Panc1 (cell line): ENCODE results near the gene BBX. TPM values are rescaled to one million over a fixed set of nuclear protein-coding genes. Genes with fewer than 3 reads are reported as not detected.

Experiments
- ATAC-seq: fragments of 200-7000 bp; cut with Tn5 transposase; 2 replicates; pipeline ENCODE4 v1.9.1; 2020; ENCODE audit warnings: mild to moderate bottlenecking, moderate library complexity
- Bru-seq: library from RNA; stranded (reverse); fragments of 400-500 nt; gene quantifications from one replicate; lab custom pipeline; 2021; lab: Mats Ljungman, UMichigan
- BruChase-seq, 2 experiments: library from RNA; stranded (reverse); fragments of 400-500 nt; gene quantifications; one replicate each; lab custom pipeline; 2021; lab: Mats Ljungman, UMichigan
- BruUV-seq: library from RNA; stranded (reverse); fragments of 400-500 nt; replicated peaks from 2 replicates; lab custom pipeline; 2021; lab: Mats Ljungman, UMichigan
- CTCF ChIA-PET: fragments of 300-600 bp; sonication (Branson Sonifier 250); formaldehyde crosslinking; loops from one replicate; lab custom pipeline; 2022; ENCODE audit warnings: antibody characterized with exemption; lab: Charles Lee
- POLR2A ChIA-PET: fragments of 300-600 bp; sonication (Branson Sonifier 250); formaldehyde crosslinking; loops from one replicate; lab custom pipeline; 2022; ENCODE audit warnings: antibody characterized with exemption; lab: Charles Lee
- DNase-seq: peaks from one replicate; pipeline ENCODE4 v3.0.0-alpha.2; 2010; ENCODE audit warnings: low read depth, low spot score
- H3K27ac ChIP-seq: 2 replicates; pipeline ENCODE4 v1.5.1; 2011; ENCODE audit warnings: mild to moderate bottlenecking, low read length, inconsistent platforms
- H3K27me3 ChIP-seq: fragments of 200-500 bp; sonication (Bioruptor generic); 2 replicates; pipeline ENCODE4 v1.6.0; 2014; ENCODE audit warnings: low read length, inconsistent platforms; ENCODE audit not compliant: control insufficient read depth, insufficient read depth
- H3K36me3 ChIP-seq: fragments of 200-500 bp; sonication (Bioruptor generic); 2 replicates; pipeline ENCODE4 v1.5.1; 2014; ENCODE audit warnings: inconsistent platforms, mild to moderate bottlenecking, low read length, moderate library complexity; ENCODE audit not compliant: control insufficient read depth, insufficient read depth
- H3K4me1 ChIP-seq: 2 replicates; pipeline ENCODE4 v1.5.1; 2011; ENCODE audit warnings: inconsistent platforms, mild to moderate bottlenecking, low read length, moderate library complexity; ENCODE audit not compliant: control insufficient read depth, insufficient read depth
- H3K4me3 ChIP-seq, 2 experiments: 2 replicates each; pipeline ENCODE4 v1.5.1; 2011 to 2012; ENCODE audit warnings: low read depth in 2 of 2, low read length in 2 of 2, mild to moderate bottlenecking in 2 of 2, inconsistent platforms in 1 of 2, moderate library complexity in 1 of 2
- H3K9me3 ChIP-seq: fragments of 200-500 bp; sonication (Bioruptor generic); 2 replicates; pipeline ENCODE4 v1.5.1; 2014; ENCODE audit warnings: low read depth, mild to moderate bottlenecking, inconsistent platforms, low read length, moderate library complexity; ENCODE audit not compliant: control insufficient read depth, insufficient read depth
- POLR2AphosphoS5 ChIP-seq: IDR thresholded peaks from 2 replicates; pipeline ENCODE4 v1.6.1; 2012; ENCODE audit warnings: mild to moderate bottlenecking, low read depth, low read length, moderate library complexity
- SIN3A ChIP-seq: IDR thresholded peaks from 2 replicates; pipeline ENCODE4 v1.6.1; 2012; ENCODE audit warnings: low read depth, mild to moderate bottlenecking, low read length, moderate library complexity, borderline replicate concordance; ENCODE audit not compliant: insufficient read depth
- TCF7L2 ChIP-seq: IDR thresholded peaks from 2 replicates; pipeline ENCODE4 v1.6.1; 2011; ENCODE audit warnings: mild to moderate bottlenecking, low read depth, low read length, inconsistent platforms
- in situ Hi-C: cut with HindIII; loops from 2 replicates; pipeline ENCODE4 v1.10.0; 2016; ENCODE audit warnings: low sequenced_read_pairs, low pct_unique_long_range_greater_than_20kb
- intact Hi-C: fragments of 100-400 bp; cut with micrococcal nuclease; formaldehyde crosslinking; loops from one replicate; pipeline ENCODE4 v1.10.0; 2022; ENCODE audit not compliant: unreplicated experiment
- long read RNA-seq: library from polyadenylated mRNA; unstranded; transcript quantifications from one replicate; pipeline ENCODE4 v2.0.0, GENCODE V29; 2021; ENCODE audit not compliant: unreplicated experiment
- polyA plus RNA-seq: library from polyadenylated mRNA; unstranded; fragments of >200 nt; gene quantifications from one replicate; pipeline ENCODE4 v1.2.1, GENCODE V29; 2012; ENCODE audit warnings: missing spikeins; ENCODE audit not compliant: insufficient read length
- total RNA-seq: library from RNA; stranded (reverse); gene quantifications from one replicate; pipeline ENCODE4 v1.2.1, GENCODE V29; 2021; ENCODE audit not compliant: unreplicated experiment
- TF ChIP-seq, protein P1 (sequence below): fragments of 450-650 bp; IDR thresholded peaks from 2 replicates; pipeline ENCODE4 v1.5.1; 2017; ENCODE audit warnings: mild to moderate bottlenecking
- TF ChIP-seq, protein P2 (sequence below), 2 experiments: IDR thresholded peaks; 2 replicates each; pipeline ENCODE4 v1.6.1; 2011 to 2012; ENCODE audit warnings: low read depth in 2 of 2, control low read depth in 1 of 2, low read length in 1 of 2, mild to moderate bottlenecking in 1 of 2, moderate library complexity in 1 of 2; ENCODE audit not compliant: insufficient read depth in 1 of 2

BBX gene
- total RNA-seq, result 28.5 TPM
- 14.8 TPM for polyA plus RNA-seq
- Bru-seq, nascent RNA, result percentile 74 among the genes with signal in this experiment
- percentile 61 among the genes with signal in this experiment for BruChase-seq, experiment 1, labeled RNA remaining after a 2-hour chase
- percentile 72 among the genes with signal in this experiment for BruChase-seq, experiment 2, labeled RNA remaining after a 6-hour chase
- long read RNA-seq, full-length matches to known transcripts, result 4 of 53 reads
- long read RNA-seq, partial matches to known transcripts, result 26 of 53 reads
- long read RNA-seq, other reads (novel, unspliced or antisense), result 23 of 53 reads

DNA sequence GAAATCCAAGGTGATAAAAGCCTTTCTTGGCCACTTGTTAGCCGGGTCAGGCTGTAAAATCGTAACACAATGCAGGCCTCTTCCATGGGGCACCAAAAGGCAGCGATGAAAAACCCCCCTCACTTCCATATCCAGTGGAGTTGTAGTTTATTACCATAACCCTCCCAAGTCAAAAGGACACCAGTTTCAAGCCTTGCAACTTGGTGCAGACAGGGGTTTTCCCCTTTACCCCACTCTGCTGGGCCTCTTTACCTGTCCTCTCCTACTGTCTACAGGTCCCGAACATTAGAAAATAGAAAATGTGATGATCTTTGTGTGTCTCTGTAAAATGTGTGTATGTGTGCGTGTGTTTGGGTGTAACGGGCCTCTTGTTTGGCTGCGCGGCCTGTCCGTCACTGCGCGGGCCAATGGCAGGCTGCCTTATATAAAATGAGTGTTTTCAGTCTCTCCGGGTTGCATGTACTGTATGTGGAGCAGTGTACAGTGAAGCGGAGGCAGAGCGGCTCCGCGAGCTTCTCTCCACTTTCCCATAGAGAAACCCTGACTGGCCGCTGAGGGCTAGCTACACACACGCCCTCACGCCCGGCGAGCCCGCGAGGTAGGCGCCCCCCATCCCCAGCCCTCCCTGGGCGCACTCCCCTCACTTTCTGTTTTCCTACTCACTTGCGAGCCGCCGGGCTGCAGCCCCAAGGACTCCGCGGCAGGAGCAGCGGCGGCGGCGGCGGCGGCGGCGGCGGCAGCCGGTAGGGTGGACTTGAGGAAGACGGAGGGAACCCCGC, at the start of gene BBX:
Gene BBX (plus strand): TSS at position 453 of the 779 bp plus-strand sequence. CDS start 187,499 bp downstream, outside the sequence.
- peak within 1 kb of the TSS; percentile 67 for H3K27ac ChIP-seq
- DNase-seq (peak; percentile 98), ATAC-seq (peak; percentile 96)
- H3K4me3 ChIP-seq, result peak within 1 kb of the TSS; percentile 59 to 86
- H3K9me3 ChIP-seq, result no peaks in the 10 kb centered on the region
- intact Hi-C loops, result loop anchor here (2.0 to 5.0 kb wide), 2 partner anchors 90 to 285 kb away; no protein-coding TSS in a partner anchor
- peaks cover 4% of the 10 kb centered on the region for H3K4me1 ChIP-seq
- ChIA-PET POLR2A (no interaction called here), CTCF (no interaction called here)
- BruUV-seq, result no TSS peak
- peaks cover 8% of the 10 kb centered on the region; the same call in 1 of the 2 replicates for H3K27me3 ChIP-seq
- TF ChIP-seq POLR2AphosphoS5 (peak; percentile 31; the same call in 1 of the 2 replicates), SIN3A (no peak), TCF7L2 (no peak)
- in situ Hi-C loops, result no loop called here
- H3K36me3 ChIP-seq, result no peaks in the 10 kb centered on the region; the same call in none of the 2 replicates

DNA sequence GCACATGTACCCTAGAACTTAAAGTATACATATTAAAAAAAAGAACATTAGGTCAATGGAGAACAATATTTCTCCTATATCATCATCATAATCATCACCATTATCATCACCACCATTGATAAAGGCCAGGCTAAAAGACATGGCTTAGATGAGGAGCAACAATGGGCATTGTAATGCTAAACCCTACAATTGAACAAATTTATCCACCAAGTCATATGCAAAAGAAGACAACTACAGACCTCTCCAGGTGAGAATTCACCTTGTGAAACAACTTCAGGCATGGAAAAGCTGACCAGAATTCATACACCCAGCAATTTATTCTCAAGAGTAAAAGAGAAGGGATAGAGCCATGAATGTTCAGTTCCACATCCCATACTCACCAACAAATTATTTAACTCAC, 46.3 kb upstream of the BBX start:
- DNase-seq (no peak), ATAC-seq (no peak)
- Histone ChIP-seq H3K4me1 (no peaks in the 10 kb centered on the region), H3K9me3 (no peaks in the 10 kb centered on the region), H3K27ac (no peak overlapping the region), H3K27me3 (no peaks in the 10 kb centered on the region), H3K36me3 (no peaks in the 10 kb centered on the region), H3K4me3 (no peak overlapping the region)
- intact Hi-C loops, result no loop called here
- in situ Hi-C loops, result no loop called here
- TF ChIP-seq SIN3A, result no peak
- TF ChIP-seq, protein P1, sequence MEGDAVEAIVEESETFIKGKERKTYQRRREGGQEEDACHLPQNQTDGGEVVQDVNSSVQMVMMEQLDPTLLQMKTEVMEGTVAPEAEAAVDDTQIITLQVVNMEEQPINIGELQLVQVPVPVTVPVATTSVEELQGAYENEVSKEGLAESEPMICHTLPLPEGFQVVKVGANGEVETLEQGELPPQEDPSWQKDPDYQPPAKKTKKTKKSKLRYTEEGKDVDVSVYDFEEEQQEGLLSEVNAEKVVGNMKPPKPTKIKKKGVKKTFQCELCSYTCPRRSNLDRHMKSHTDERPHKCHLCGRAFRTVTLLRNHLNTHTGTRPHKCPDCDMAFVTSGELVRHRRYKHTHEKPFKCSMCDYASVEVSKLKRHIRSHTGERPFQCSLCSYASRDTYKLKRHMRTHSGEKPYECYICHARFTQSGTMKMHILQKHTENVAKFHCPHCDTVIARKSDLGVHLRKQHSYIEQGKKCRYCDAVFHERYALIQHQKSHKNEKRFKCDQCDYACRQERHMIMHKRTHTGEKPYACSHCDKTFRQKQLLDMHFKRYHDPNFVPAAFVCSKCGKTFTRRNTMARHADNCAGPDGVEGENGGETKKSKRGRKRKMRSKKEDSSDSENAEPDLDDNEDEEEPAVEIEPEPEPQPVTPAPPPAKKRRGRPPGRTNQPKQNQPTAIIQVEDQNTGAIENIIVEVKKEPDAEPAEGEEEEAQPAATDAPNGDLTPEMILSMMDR, result no peak
- no peak for TF ChIP-seq TCF7L2
- TF ChIP-seq POLR2AphosphoS5, result no peak
- TF ChIP-seq, protein P2, sequence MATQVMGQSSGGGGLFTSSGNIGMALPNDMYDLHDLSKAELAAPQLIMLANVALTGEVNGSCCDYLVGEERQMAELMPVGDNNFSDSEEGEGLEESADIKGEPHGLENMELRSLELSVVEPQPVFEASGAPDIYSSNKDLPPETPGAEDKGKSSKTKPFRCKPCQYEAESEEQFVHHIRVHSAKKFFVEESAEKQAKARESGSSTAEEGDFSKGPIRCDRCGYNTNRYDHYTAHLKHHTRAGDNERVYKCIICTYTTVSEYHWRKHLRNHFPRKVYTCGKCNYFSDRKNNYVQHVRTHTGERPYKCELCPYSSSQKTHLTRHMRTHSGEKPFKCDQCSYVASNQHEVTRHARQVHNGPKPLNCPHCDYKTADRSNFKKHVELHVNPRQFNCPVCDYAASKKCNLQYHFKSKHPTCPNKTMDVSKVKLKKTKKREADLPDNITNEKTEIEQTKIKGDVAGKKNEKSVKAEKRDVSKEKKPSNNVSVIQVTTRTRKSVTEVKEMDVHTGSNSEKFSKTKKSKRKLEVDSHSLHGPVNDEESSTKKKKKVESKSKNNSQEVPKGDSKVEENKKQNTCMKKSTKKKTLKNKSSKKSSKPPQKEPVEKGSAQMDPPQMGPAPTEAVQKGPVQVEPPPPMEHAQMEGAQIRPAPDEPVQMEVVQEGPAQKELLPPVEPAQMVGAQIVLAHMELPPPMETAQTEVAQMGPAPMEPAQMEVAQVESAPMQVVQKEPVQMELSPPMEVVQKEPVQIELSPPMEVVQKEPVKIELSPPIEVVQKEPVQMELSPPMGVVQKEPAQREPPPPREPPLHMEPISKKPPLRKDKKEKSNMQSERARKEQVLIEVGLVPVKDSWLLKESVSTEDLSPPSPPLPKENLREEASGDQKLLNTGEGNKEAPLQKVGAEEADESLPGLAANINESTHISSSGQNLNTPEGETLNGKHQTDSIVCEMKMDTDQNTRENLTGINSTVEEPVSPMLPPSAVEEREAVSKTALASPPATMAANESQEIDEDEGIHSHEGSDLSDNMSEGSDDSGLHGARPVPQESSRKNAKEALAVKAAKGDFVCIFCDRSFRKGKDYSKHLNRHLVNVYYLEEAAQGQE (IDR thresholded peaks at IDR 0.05; ENCODE audit: insufficient read depth in 1 of 2, low read depth in 2 of 2, low read length in 1 of 2), result no peak
- ChIA-PET CTCF (no interaction called here), POLR2A (no interaction called here)
- BruUV-seq, result no TSS peak
